ENCODE results near the gene PCP2.

Gene PCP2

DNA sequence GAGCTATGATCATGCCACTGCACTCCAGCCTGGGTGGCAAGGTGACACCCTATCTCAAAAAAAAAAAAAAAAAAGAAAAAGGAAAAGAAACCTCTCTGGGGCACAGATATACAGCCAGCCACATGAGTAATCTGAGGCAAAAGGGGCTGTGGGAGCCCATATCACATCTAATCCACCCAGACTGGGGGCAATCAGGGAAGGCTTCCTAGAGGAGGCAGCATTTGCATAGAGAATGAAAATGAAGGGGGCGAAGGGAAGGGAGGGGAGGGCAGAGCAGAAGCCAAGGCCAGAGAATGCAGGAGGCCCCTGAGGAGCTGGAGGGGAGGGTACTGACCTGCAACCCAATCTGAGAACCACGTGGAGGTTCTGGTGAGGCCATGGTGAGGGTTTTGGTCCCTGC, 16.6 kb upstream of the PCP2 start:
- no peak overlapping the region for H3K4me3 ChIP-seq
- DNase-seq = no peak
- intact Hi-C loops (cut with DNase I; ENCODE audit: low total_unique reads) = no loop called here
- H3K27ac ChIP-seq = no peak overlapping the region
- no peaks in the 10 kb centered on the region for H3K9me3 ChIP-seq
- no peaks in the 10 kb centered on the region for H3K4me1 ChIP-seq
- peaks cover 0 to 19% (median 0%) of the 10 kb centered on the region in 3 donors for H3K36me3 ChIP-seq
- no peak for TF ChIP-seq CTCF (IDR thresholded peaks at IDR 0.05)
- peaks cover 0 to 67% of the 10 kb centered on the region in 2 donors for H3K27me3 ChIP-seq

DNA sequence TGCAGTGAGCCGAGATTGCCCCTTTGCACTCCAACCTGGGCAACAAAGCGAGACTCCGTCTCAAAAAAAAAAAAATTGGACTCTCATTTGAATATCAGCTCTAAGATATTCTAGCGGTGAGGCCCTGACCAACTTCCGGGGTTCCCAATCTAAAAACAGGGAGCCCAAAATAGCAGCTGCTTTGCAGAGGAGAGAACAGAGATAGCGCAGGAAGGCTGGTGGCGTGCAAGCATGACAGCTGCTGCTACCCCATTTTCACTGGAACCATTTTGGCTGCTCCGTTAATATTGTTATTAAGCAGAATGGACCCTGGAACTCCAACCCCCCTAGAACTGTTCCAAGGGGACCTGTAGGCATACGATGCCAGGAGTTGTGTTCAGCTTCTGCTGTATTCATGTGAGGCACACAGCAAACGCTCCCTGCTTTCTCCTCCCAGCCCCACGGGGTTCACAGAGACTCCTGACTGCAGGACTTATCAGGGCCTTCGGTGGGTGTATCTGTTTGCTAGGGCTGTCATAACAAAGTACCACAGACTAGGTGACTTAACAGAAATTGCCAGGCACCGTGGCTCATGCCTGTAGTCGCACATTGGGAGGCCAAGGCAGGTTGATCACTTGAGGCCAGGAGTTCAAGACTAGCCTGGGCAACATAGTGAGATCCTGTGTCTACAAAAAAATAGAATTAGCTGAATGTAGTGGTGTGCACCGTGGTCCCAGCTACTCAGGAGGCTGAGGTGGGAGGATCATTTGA, 14.9 kb upstream of the PCP2 start:
- Histone ChIP-seq H3K9me3 (no peaks in the 10 kb centered on the region), H3K27ac (no peak overlapping the region), H3K4me3 (no peak overlapping the region), H3K36me3 (peaks cover 0 to 26% (median 0%) of the 10 kb centered on the region in 3 donors), H3K27me3 (peaks cover 0 to 80% of the 10 kb centered on the region in 2 donors), H3K4me1 (no peaks in the 10 kb centered on the region)
- no peak for DNase-seq
- TF ChIP-seq CTCF (IDR thresholded peaks at IDR 0.05) = no peak
- intact Hi-C loops (cut with DNase I; ENCODE audit: low total_unique reads) = loop anchor here (10.0 kb wide), 1 partner anchor 146 kb away; no protein-coding TSS in a partner anchor

DNA sequence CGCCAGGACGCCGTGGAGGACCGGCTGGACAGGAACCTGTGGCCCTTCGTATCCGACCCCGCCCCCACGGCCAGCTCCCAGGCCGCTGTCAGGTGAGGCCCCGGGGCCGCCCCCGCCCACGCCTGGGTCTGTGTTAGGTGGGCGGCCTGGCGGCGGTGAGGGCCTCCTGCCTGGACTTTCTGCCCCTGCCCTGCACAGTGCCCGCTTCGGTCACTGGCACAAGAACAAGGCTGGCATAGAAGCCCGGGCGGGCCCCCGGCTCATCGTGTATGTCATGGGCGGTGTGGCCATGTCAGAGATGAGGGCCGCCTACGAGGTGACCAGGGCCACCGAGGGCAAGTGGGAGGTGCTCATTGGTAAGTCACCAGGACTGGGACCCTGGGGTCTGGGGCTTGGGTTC, 13.6 kb upstream of the PCP2 start:
- no peak for DNase-seq
- no peak for TF ChIP-seq CTCF (IDR thresholded peaks at IDR 0.05)
- intact Hi-C loops (cut with DNase I; ENCODE audit: low total_unique reads) = loop anchor here (10.0 kb wide), 1 partner anchor 148 kb away; no protein-coding TSS in a partner anchor

GRCh38 chr19:7646426-7646700, 12.8 kb upstream of the PCP2 start:
- no peak overlapping the region for H3K27ac ChIP-seq

More for the DNA sequence above, 13.6 kb upstream of the PCP2 start:
- Histone ChIP-seq H3K27ac (no peak overlapping the region), H3K9me3 (no peaks in the 10 kb centered on the region), H3K36me3 (peaks cover 0 to 31% (median 0%) of the 10 kb centered on the region in 3 donors), H3K27me3 (peaks cover 0 to 78% of the 10 kb centered on the region in 2 donors), H3K4me1 (no peaks in the 10 kb centered on the region), H3K4me3 (no peak overlapping the region)

DNA sequence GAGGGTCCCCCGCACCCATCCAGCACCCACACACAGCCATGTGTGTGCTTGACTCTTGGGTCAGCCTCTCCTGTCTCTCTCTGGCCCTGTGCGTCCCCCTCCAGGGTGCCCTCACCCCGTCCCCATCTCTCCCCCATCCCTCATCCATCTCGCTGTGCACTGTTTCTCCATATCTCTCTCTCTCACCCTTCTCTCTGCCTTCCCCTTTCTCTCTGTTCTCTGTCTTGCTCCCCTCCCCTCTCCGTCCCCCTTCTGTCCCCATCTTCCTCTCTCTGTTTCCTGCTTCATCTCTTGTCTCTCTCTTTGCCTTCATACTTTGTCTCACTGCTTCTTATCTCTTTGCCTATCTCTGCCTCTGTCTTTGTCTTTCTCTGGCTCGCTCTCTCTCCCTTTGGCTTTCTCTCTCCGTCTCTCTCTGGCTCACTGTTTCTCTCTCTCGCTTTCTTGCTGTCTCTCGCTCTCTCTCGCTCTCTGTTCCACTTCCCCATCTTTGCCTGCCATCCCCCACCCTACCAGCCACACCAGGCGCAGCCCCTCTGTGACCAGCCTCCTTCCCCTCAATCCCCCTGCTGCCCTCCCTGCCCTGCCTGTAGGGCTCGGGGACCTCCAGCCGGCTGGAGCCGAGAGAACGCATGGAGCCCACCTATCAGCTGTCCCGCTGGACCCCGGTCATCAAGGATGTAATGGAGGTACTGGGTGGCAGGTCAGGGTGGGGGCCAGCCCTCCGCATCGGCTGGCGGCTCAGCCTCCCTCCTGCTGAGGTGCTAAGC, 12.3 kb upstream of the PCP2 start:
- intact Hi-C loops (cut with DNase I; ENCODE audit: low total_unique reads) = loop anchor here (10.0 kb wide), 1 partner anchor 149 kb away; no protein-coding TSS in a partner anchor
- H3K36me3 ChIP-seq = peaks cover 0 to 31% (median 0%) of the 10 kb centered on the region in 3 donors
- TF ChIP-seq CTCF (IDR thresholded peaks at IDR 0.05) = no peak
- no peaks in the 10 kb centered on the region for H3K9me3 ChIP-seq
- no peak overlapping the region for H3K27ac ChIP-seq
- H3K27me3 ChIP-seq = peaks cover 0 to 68% of the 10 kb centered on the region in 2 donors
- no peak overlapping the region for H3K4me3 ChIP-seq
- H3K4me1 ChIP-seq = no peaks in the 10 kb centered on the region
- no peak for DNase-seq

More at GRCh38 chr19:7646426-7646700, 12.8 kb upstream of the PCP2 start:
- peaks cover 0 to 73% of the 10 kb centered on the region in 2 donors for H3K27me3 ChIP-seq
- H3K36me3 ChIP-seq = peaks cover 0 to 31% (median 0%) of the 10 kb centered on the region in 3 donors
- H3K9me3 ChIP-seq = no peaks in the 10 kb centered on the region
- H3K4me1 ChIP-seq = no peaks in the 10 kb centered on the region
- intact Hi-C loops (cut with DNase I; ENCODE audit: low total_unique reads) = loop anchor here (10.0 kb wide), 1 partner anchor 148 kb away; no protein-coding TSS in a partner anchor
- H3K4me3 ChIP-seq = no peak overlapping the region
- DNase-seq = no peak
- TF ChIP-seq CTCF (IDR thresholded peaks at IDR 0.05) = no peak

Data from tibial artery (tissue), 4 donors.